Esophagus mucosa (tissue), 1 donor: ENCODE data around the gene NHERF2. TPM values are rescaled to one million over a fixed set of nuclear protein-coding genes. Genes with fewer than 3 reads are reported as not detected.

Experiments
- ATAC-seq: fragments of 200-7000 bp; cut with Tn5 transposase; one replicate; pipeline ENCODE4 v1.9.1; 2020
- total RNA-seq: library from RNA; stranded (reverse); gene quantifications from one replicate; pipeline ENCODE4 v1.2.4, GENCODE V29; 2023
- donor health status: DM: yes; HTN: yes; CAD: no.

Gene NHERF2
- total RNA-seq, 1 donor from 2014 or later: 21.6 TPM

DNA sequence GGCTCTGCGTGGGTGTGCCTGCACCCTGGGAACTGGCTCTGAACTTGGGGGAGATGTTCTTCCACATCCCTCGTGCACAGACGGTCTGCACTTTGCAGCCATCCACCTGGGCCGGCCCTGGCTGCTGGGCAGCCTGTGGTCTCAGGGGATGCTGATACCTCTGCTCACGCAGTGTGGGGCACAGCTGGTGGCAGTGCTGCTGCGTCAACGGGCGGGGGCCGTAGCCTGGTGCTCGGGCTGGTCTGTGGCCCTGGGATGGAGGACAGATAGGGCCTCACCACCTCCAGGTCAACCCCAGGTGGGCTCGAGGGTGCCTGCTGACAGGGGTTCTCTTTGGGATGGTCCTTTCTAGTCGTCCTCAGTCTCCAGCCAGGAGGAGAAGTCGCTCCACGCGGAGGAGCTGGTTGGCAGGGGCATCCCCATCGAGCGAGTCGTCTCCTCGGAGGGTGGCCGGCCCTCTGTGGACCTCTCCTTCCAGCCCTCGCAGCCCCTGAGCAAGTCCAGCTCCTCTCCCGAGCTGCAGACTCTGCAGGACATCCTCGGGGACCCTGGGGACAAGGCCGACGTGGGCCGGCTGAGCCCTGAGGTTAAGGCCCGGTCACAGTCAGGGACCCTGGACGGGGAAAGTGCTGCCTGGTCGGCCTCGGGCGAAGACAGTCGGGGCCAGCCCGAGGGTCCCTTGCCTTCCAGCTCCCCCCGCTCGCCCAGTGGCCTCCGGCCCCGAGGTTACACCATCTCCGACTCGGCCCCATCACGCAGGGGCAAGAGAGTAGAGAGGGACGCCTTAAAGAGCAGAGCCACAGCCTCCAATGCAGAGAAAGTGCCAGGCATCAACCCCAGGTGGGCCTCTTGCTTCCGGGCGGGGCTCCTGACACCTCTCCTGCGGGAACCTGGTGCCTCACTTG is 57.4 kb downstream of the NHERF2 start:
- ATAC-seq: no peak

DNA sequence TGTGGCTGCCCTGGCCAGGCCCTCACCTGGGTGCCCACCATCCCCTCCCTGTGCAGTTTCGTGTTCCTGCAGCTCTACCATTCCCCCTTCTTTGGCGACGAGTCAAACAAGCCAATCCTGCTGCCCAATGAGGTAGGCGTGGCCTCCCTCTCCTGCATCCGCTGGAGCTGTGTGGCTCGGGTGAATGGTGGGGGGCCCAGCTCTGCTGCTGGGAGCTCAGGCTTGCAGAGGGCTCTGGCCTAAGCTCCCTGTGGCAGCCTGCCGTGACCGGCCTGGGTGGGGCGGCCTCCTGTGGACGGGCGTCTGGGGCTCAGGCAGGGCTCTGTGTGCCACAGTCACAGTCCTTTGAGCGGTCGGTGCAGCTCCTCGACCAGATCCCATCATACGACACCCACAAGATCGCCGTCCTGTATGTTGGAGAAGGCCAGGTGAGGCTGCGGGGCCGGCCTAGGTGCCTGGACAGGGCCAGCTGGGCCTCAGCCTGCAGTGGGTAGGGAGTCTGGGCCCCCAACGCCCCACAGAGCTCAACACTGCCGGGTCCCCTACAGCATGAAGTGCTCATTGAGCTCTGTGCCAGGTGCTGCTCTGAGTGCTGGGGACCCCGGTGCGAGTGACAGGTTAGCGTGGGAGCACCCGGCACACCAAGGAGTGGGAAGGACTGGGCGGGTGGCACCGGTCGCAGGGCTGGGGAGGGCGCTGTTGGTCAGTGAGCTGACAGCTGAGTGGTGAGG is 58.4 kb downstream of the NHERF2 start:
- no peak for ATAC-seq

DNA sequence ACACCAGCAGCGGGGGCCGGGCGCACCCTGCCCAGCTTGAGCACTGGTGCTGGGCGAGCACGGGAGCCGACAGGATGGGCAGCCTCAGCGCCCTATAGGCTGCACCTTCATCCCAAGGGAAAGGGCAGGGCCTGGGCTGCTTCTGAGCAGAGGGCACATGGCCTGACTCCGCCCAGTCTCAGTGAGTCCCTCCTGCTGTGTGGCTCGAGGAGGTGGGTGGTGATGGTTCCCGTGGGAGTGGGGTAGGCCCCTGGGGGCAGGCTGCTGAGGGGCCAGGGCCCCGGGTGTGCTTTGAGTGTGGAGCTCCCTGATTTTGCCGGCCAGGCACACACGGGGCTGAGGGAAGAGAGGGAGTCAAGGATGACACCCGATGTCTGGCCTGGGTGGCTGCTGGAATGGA is 59.0 kb downstream of the NHERF2 start:
- no peak for ATAC-seq

DNA sequence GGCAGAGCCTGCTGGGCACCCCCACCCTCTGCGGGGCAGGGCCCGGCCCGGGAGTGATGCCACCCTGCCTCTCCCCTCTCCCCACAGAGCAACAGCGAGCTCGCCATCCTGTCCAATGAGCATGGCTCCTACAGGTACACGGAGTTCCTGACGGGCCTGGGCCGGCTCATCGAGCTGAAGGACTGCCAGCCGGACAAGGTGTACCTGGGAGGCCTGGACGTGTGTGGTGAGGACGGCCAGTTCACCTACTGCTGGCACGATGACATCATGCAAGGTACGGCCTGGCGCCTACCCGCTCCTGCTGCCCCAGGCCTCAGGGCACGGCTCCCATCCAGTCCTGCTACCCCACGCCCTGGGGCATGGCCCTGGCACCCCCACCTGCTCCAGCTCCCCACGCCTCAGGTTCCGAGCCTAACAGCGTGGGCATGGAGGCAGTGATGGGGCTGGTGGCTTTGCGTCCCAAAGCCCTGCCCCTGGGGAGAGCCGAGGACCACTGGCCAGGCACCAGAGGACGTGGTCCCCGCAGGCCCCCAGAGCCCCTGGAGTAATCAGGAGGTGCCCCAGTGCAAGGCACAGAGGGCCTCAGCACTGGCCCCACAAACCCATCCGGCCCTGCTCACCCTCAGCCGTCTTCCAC is 59.5 kb downstream of the NHERF2 start:
- no peak for ATAC-seq

DNA sequence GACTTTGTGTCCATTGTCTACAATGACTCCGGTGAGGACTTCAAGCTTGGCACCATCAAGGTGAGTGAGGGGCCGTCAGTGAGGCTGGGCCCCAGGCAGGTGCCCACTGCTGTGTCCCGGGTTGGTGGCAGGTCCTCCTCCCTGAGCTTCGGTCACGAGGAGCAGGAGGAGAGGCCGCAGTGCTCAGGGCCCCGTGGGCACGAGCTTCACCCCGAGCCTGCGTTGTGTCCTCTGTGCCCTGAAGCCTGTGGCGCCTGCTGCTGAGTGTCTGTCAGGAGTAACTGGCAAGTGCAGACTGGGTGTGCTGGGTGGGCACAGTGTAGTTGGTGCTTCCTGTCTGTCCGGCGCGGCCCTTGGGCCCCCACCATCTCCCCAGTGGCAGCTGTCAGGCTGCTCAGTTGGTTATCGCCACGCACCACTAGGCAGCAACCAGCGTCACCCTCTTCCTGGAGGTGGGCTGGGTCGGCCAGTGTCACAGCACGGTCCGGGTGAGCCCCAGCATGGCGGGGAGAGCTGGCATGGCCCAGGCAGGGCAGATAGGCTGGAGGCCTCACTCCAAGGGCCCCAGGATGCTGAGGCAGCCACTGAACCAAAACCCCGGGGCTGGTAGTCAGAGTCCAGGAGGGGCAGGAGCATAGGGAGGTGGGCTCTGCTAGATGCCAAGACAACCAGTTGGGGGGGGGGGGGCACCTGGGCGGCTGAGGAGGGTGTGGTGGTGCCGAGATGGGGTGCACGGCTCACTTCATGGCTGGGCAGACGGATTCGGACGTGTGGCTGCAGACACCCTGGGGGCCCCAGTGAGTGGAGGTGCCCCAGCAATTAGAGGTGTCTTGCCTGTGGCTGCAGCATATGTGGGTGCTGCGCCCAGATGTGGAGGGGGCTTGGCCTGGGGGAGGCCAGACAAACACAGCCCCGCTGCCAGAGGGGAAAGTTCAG is 60.4 kb downstream of the NHERF2 start:
- ATAC-seq: no peak

DNA sequence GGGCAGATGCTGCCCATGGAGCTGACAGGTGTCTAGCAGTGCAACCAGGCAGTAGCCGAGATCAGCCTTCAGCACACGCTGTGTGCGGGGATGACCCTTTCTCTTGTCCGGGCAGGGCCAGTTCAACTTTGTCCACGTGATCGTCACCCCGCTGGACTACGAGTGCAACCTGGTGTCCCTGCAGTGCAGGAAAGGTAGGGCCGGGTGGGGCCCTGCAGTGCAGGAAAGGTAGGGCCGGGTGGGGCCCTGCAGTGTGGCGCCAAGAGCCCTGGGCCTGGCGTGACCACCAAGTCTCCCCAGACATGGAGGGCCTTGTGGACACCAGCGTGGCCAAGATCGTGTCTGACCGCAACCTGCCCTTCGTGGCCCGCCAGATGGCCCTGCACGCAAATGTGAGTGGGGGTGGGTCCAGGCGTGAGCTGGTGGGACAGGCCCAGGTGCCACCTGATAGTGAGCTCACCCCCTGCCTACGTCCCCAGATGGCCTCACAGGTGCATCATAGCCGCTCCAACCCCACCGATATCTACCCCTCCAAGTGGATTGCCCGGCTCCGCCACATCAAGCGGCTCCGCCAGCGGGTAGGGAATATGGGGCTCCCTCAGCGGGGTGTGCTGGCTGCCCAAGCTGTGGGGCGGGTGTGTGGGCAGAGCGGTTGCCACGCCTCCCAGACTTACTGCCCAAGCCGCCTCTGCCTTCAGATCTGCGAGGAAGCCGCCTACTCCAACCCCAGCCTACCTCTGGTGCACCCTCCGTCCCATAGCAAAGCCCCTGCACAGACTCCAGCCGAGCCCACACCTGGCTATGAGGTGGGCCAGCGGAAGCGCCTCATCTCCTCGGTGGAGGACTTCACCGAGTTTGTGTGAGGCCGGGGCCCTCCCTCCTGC is 61.3 kb downstream of the NHERF2 start:
- no peak for ATAC-seq

Other genes starting within 250 kb of the NHERF2 start
- 23.5 TPM for gene SPSB3, start 244.3 kb upstream of the NHERF2 start, total RNA-seq
- 45.6 TPM for gene NUBP2, start 243.9 kb upstream of the NHERF2 start, total RNA-seq
- gene IGFALS, start 233.2 kb upstream of the NHERF2 start, total RNA-seq: not detected
- gene HAGH, start 200.1 kb upstream of the NHERF2 start, total RNA-seq: 16.9 TPM
- gene FAHD1, start 199.7 kb upstream of the NHERF2 start, total RNA-seq: 28.1 TPM
- not detected for gene MEIOB, start 154.7 kb upstream of the NHERF2 start, total RNA-seq
- 1.4 TPM for gene HS3ST6, start 108.5 kb upstream of the NHERF2 start, total RNA-seq
- gene MSRB1, start 83.7 kb upstream of the NHERF2 start, total RNA-seq: 44.0 TPM
- gene RPL3L, start 72.2 kb upstream of the NHERF2 start, total RNA-seq: 0.12 TPM
- gene NDUFB10, start 67.4 kb upstream of the NHERF2 start, total RNA-seq: 115 TPM
- 3,204 TPM for gene RPS2, start 62.1 kb upstream of the NHERF2 start, total RNA-seq
- not detected for gene RNF151, start 60.0 kb upstream of the NHERF2 start, total RNA-seq
- gene TBL3, start 54.8 kb upstream of the NHERF2 start, total RNA-seq: 31.5 TPM
- gene NOXO1, start 45.4 kb upstream of the NHERF2 start, total RNA-seq: 4.6 TPM
- gene GFER, start 42.7 kb upstream of the NHERF2 start, total RNA-seq: 17.0 TPM
- 0.16 TPM for gene SYNGR3, start 36.9 kb upstream of the NHERF2 start, total RNA-seq
- 41.0 TPM for gene ZNF598, start 17.1 kb upstream of the NHERF2 start, total RNA-seq
- gene NPW, start 7.1 kb upstream of the NHERF2 start, total RNA-seq: 0.80 TPM
- gene NTHL1, start 20.9 kb downstream of the NHERF2 start, total RNA-seq: 15.8 TPM
- gene TSC2, start 21.1 kb downstream of the NHERF2 start, total RNA-seq: 49.5 TPM
- gene PKD1, start 109.0 kb downstream of the NHERF2 start, total RNA-seq: 34.8 TPM
- 6.0 TPM for gene RAB26, start 121.7 kb downstream of the NHERF2 start, total RNA-seq
- gene TRAF7, start 128.9 kb downstream of the NHERF2 start, total RNA-seq: 96.6 TPM
- 0.08 TPM for gene CASKIN1, start 169.7 kb downstream of the NHERF2 start, total RNA-seq
- 28.5 TPM for gene MLST8, start 178.6 kb downstream of the NHERF2 start, total RNA-seq
- gene BRICD5, start 184.0 kb downstream of the NHERF2 start, total RNA-seq: 0.36 TPM
- 6.6 TPM for gene PGP, start 187.9 kb downstream of the NHERF2 start, total RNA-seq
- 10.7 TPM for gene E4F1, start 196.7 kb downstream of the NHERF2 start, total RNA-seq
- gene DNASE1L2, start 209.5 kb downstream of the NHERF2 start, total RNA-seq: 0.12 TPM
- gene ECI1, start 224.7 kb downstream of the NHERF2 start, total RNA-seq: 65.8 TPM
- gene RNPS1, start 241.2 kb downstream of the NHERF2 start, total RNA-seq: 104 TPM